Measurements from ENCODE around the gene LRP10.

- TF ChIP-seq CTCF (IDR thresholded peaks at IDR 0.05; ENCODE audit: poor library complexity) (no peak), EZH2 (IDR thresholded peaks at IDR 0.05; ENCODE audit: borderline replicate concordance) (no peak)
These were observed 16.4 kb downstream of the LRP10 start for GRCh38 chr14:22887990-22888378.

Data from hepatocyte (in vitro differentiated cells).